HepG2 (cell line): ENCODE data around the gene SIRT7. TPM values are rescaled to one million over a fixed set of nuclear protein-coding genes. Genes with fewer than 3 reads are reported as not detected.
A peak's percentile ranks its signal among the peaks of the same experiment; 100 is the strongest.

Source experiments
- ATF4 ChIP-seq, 2 experiments: fragments of 450-650 bp in 1 of 2; sonication (generic) in 1 of 2; formaldehyde crosslinking; IDR thresholded peaks; 2 replicates each; pipeline versions ENCODE4 v1.5.0 to v1.8.0; 2020 to 2022; ENCODE audit warnings: mild to moderate bottlenecking in 1 of 2, missing genetic modification reagents in 1 of 2
- CENPBD1 ChIP-seq: sonication (generic); formaldehyde crosslinking; IDR thresholded peaks from 2 replicates; pipeline ENCODE4 v1.8.0; 2022; ENCODE audit warnings: missing genetic modification reagents, low read depth, mild to moderate bottlenecking, borderline replicate concordance
- FOXO4 ChIP-seq: sonication (generic); formaldehyde crosslinking; conservative IDR thresholded peaks from 2 replicates; pipeline ENCODE4 v1.8.1; 2023; ENCODE audit warnings: missing genetic modification reagents
- IKZF1 ChIP-seq: fragments of 450-650 bp; IDR thresholded peaks from 2 replicates; pipeline ENCODE4 v1.7.1; 2016
- MIER2 ChIP-seq: IDR thresholded peaks from 2 replicates; pipeline ENCODE4 v1.6.1; 2016; ENCODE audit warnings: missing biosample characterization, missing genetic modification reagents
- MLX ChIP-seq: IDR thresholded peaks from 2 replicates; pipeline ENCODE4 v1.6.1; 2016
- RARA ChIP-seq: IDR thresholded peaks from 2 replicates; pipeline ENCODE4 v1.6.1; 2016; ENCODE audit warnings: missing genetic modification reagents, missing compliant biosample characterization
- TBP ChIP-seq: sonication (generic); formaldehyde crosslinking; IDR thresholded peaks from 2 replicates; pipeline ENCODE4 v1.5.0; 2020; ENCODE audit warnings: missing genetic modification reagents
- ZNF317 ChIP-seq: sonication (generic); formaldehyde crosslinking; IDR thresholded peaks from 2 replicates; pipeline ENCODE4 v1.5.0; 2020; ENCODE audit warnings: mild to moderate bottlenecking, missing genetic modification reagents
- ZNF460 ChIP-seq: sonication (generic); formaldehyde crosslinking; IDR thresholded peaks from 2 replicates; pipeline ENCODE4 v1.5.1; 2020; ENCODE audit warnings: missing genetic modification reagents, mild to moderate bottlenecking, borderline replicate concordance
- ZNF652 ChIP-seq: IDR thresholded peaks from 2 replicates; pipeline ENCODE4 v1.6.1; 2016; ENCODE audit warnings: low read depth, borderline replicate concordance
- ZNF740 ChIP-seq: sonication (generic); formaldehyde crosslinking; IDR thresholded peaks from 2 replicates; pipeline ENCODE4 v1.4.0; 2020; ENCODE audit warnings: missing genetic modification reagents
- polyA plus RNA-seq, 8 experiments: library from polyadenylated mRNA; depleted of rRNA in 3 of 8; stranded (reverse) in 7 of 8; unstranded in 1 of 8; fragments of >200 nt; fragmentation: Illumina TruSeq in 4 of 8; extraction: Trizol in 4 of 8; gene quantifications; 2 replicates each; pipeline versions ENCODE4 v1.2.1 to v1.2.3, GENCODE V29; 2011 to 2016; ENCODE audit warnings: low read depth in 4 of 8, missing spikeins in 1 of 8, mixed read lengths in 1 of 8; ENCODE audit not compliant: insufficient read depth in 1 of 8
- total RNA-seq, 5 experiments: library from RNA; depleted of rRNA; stranded (reverse); fragments of >200 nt; fragmentation: Illumina TruSeq; extraction: Trizol; gene quantifications; 2 replicates each; pipeline ENCODE4 v1.2.3, GENCODE V29; 2016; ENCODE audit warnings: low read depth in 1 of 5
- TF ChIP-seq, protein P1 (sequence below): sonication (generic); formaldehyde crosslinking; IDR thresholded peaks from 2 replicates; pipeline ENCODE4 v1.8.1; 2023; ENCODE audit warnings: missing genetic modification reagents, mild to moderate bottlenecking, borderline replicate concordance
- TF ChIP-seq, protein P2 (sequence below): sonication (generic); formaldehyde crosslinking; IDR thresholded peaks from 2 replicates; pipeline ENCODE4 v1.4.0; 2020; ENCODE audit warnings: mild to moderate bottlenecking, missing genetic modification reagents
- TF ChIP-seq, protein P3 (sequence below), 2 experiments: sonication (generic) in 1 of 2; formaldehyde crosslinking in 1 of 2; IDR thresholded peaks; 2 replicates each; pipeline versions ENCODE4 v1.5.1 to v1.6.1; 2011 to 2020; ENCODE audit warnings: borderline replicate concordance in 1 of 2, low read depth in 1 of 2, low read length in 1 of 2, mild to moderate bottlenecking in 1 of 2, missing genetic modification reagents in 1 of 2, moderate library complexity in 1 of 2
- TF ChIP-seq, protein P4 (sequence below): sonication (generic); formaldehyde crosslinking; IDR thresholded peaks from 2 replicates; pipeline ENCODE4 v1.8.0; 2022; ENCODE audit warnings: missing genetic modification reagents, mild to moderate bottlenecking, inconsistent platforms, borderline replicate concordance
- TF ChIP-seq, protein P5 (sequence below): sonication (generic); formaldehyde crosslinking; IDR thresholded peaks from 2 replicates; pipeline ENCODE4 v1.4.0; 2020; ENCODE audit warnings: missing genetic modification reagents

SIRT7 gene
- total and polyA plus RNA-seq, 2 of the 13 experiments (the other 11 are each of a cell fraction or from before 2014, with no cell fraction given) = 8.3 to 24.8 TPM

GRCh38 chr17:81917565-81918332 is at the start of gene SIRT7 (continued):
- TF ChIP-seq CENPBD1 (CRISPR knock-in tag) (no peak), ZNF460 (no peak), TBP (CRISPR knock-in tag) (no peak), ZNF740 (no peak), RARA (CRISPR knock-in tag) (no peak), ATF4 (CRISPR knock-in tag; IDR thresholded peaks at IDR 0.05) (no peak), MLX (CRISPR knock-in tag) (0 out of 2 replicates have a peak, but pooled peaks have one; percentile 12), FOXO4 (no peak), IKZF1 (no peak), ZNF317 (no peak), MIER2 (no peak), ZNF652 (CRISPR knock-in tag) (no peak)
- TF ChIP-seq, protein P1, sequence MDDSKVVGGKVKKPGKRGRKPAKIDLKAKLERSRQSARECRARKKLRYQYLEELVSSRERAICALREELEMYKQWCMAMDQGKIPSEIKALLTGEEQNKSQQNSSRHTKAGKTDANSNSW = no peak; the same call in 1 of the 2 replicates
- TF ChIP-seq, protein P2, sequence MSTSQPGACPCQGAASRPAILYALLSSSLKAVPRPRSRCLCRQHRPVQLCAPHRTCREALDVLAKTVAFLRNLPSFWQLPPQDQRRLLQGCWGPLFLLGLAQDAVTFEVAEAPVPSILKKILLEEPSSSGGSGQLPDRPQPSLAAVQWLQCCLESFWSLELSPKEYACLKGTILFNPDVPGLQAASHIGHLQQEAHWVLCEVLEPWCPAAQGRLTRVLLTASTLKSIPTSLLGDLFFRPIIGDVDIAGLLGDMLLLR (CRISPR knock-in tag) = peak; percentile 31; the same call in 1 of the 2 replicates
- TF ChIP-seq, protein P3, sequence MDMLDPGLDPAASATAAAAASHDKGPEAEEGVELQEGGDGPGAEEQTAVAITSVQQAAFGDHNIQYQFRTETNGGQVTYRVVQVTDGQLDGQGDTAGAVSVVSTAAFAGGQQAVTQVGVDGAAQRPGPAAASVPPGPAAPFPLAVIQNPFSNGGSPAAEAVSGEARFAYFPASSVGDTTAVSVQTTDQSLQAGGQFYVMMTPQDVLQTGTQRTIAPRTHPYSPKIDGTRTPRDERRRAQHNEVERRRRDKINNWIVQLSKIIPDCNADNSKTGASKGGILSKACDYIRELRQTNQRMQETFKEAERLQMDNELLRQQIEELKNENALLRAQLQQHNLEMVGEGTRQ (IDR thresholded peaks at IDR 0.05; ENCODE audit: low read depth, low read length) = no peak
- TF ChIP-seq, protein P3 (CRISPR knock-in tag; IDR thresholded peaks at IDR 0.05; ENCODE audit: borderline replicate concordance) = no peak
- TF ChIP-seq, protein P4, sequence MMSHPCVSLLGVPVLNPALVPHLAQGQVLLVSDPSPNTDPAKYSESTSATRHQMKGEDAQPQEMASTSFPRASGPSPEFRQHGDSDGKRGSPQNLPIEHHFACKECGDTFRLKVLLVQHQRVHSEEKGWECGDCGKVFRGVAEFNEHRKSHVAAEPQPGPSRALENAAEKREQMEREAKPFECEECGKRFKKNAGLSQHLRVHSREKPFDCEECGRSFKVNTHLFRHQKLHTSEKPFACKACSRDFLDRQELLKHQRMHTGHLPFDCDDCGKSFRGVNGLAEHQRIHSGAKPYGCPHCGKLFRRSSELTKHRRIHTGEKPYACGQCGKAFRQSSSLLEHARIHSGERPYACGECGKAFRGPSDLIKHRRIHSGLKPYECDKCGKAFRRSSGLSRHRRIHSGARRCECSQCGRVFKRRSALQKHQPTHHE (CRISPR knock-in tag) = no peak
- TF ChIP-seq, protein P5, sequence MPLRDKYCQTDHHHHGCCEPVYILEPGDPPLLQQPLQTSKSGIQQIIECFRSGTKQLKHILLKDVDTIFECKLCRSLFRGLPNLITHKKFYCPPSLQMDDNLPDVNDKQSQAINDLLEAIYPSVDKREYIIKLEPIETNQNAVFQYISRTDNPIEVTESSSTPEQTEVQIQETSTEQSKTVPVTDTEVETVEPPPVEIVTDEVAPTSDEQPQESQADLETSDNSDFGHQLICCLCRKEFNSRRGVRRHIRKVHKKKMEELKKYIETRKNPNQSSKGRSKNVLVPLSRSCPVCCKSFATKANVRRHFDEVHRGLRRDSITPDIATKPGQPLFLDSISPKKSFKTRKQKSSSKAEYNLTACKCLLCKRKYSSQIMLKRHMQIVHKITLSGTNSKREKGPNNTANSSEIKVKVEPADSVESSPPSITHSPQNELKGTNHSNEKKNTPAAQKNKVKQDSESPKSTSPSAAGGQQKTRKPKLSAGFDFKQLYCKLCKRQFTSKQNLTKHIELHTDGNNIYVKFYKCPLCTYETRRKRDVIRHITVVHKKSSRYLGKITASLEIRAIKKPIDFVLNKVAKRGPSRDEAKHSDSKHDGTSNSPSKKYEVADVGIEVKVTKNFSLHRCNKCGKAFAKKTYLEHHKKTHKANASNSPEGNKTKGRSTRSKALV (CRISPR knock-in tag) = no peak
